AG09309 (cell line): Measurements from ENCODE around the gene CSNK1E.

Experiments
- DNase-seq: peaks from one replicate; pipeline ENCODE4 v3.0.0-alpha.2; 2010; ENCODE audit warnings: low read depth
- H3K4me3 ChIP-seq: 2 replicates; pipeline ENCODE4 v1.5.1; 2011; ENCODE audit warnings: mild to moderate bottlenecking, low read depth, low read length, moderate library complexity; ENCODE audit not compliant: control insufficient read depth
- CTCF ChIP-seq: IDR thresholded peaks from 2 replicates; pipeline ENCODE4 v1.5.1; 2011; ENCODE audit warnings: mild to moderate bottlenecking, low read depth, low read length, inconsistent platforms; ENCODE audit not compliant: insufficient read depth, control insufficient read depth; ENCODE audit errors: missing control alignments

The CSNK1E gene

GRCh38 chr22:38249803-38250642 lies 67.2 kb downstream of the CSNK1E start:
- no peak for TF ChIP-seq CTCF
- DNase-seq, result no peak
- no peak overlapping the region for H3K4me3 ChIP-seq

- DNase-seq, result no peak
- H3K4me3 ChIP-seq, result no peak overlapping the region
- no peak for TF ChIP-seq CTCF
Measured at GRCh38 chr22:38249301-38249700, 67.9 kb downstream of the CSNK1E start.

- no peak for DNase-seq
- no peak overlapping the region for H3K4me3 ChIP-seq
- no peak for TF ChIP-seq CTCF
Measured at GRCh38 chr22:38248280-38248679, 69.0 kb downstream of the CSNK1E start.

GRCh38 chr22:38247713-38248112 lies 69.5 kb downstream of the CSNK1E start:
- TF ChIP-seq CTCF, result no peak
- H3K4me3 ChIP-seq, result no peak overlapping the region
- DNase-seq, result no peak

GRCh38 chr22:38246692-38247091 lies 70.5 kb downstream of the CSNK1E start:
- no peak for DNase-seq
- no peak for TF ChIP-seq CTCF
- no peak overlapping the region for H3K4me3 ChIP-seq

- DNase-seq, result no peak
- TF ChIP-seq CTCF, result no peak
- H3K4me3 ChIP-seq, result no peak overlapping the region
Measured at GRCh38 chr22:38246046-38246658, 71.1 kb downstream of the CSNK1E start.
